IMR-90 (cell line): ENCODE measurements around the gene PRICKLE2.

Experiments used
- CEBPB ChIP-seq: IDR thresholded peaks from 2 replicates; pipeline ENCODE4 v1.6.1; 2012; ENCODE audit warnings: low read depth, low read length, improper control_type of control experiment
- CHD1 ChIP-seq: IDR thresholded peaks from 2 replicates; pipeline ENCODE4 v1.6.1; 2012; ENCODE audit warnings: low read depth, low read length, improper control_type of control experiment
- CTCF ChIP-seq: conservative IDR thresholded peaks from 2 replicates; pipeline ENCODE4 v1.5.1; 2012; ENCODE audit warnings: mild to moderate bottlenecking, low read depth, low read length, improper control_type of control experiment
- FOS ChIP-seq: fragments of 150-350 bp; IDR thresholded peaks from 2 replicates; pipeline ENCODE4 v1.6.1; 2016; ENCODE audit warnings: low read depth, low read length
- MAFK ChIP-seq: IDR thresholded peaks from 2 replicates; pipeline ENCODE4 v1.6.1; 2012; ENCODE audit warnings: low read depth, low read length, improper control_type of control experiment
- MAZ ChIP-seq: IDR thresholded peaks from 2 replicates; pipeline ENCODE4 v1.6.1; 2012; ENCODE audit warnings: low read depth, mild to moderate bottlenecking, low read length, improper control_type of control experiment, moderate library complexity, borderline replicate concordance
- NFE2L2 ChIP-seq: fragments of 150-350 bp; IDR thresholded peaks from 2 replicates; pipeline ENCODE4 v1.6.1; 2016; ENCODE audit warnings: low read depth, mild to moderate bottlenecking, low read length
- POLR2A ChIP-seq: IDR thresholded peaks from 2 replicates; pipeline ENCODE4 v1.6.1; 2012; ENCODE audit warnings: mild to moderate bottlenecking, low read depth, low read length
- RAD21 ChIP-seq: IDR thresholded peaks from 2 replicates; pipeline ENCODE4 v1.6.1; 2012; ENCODE audit warnings: low read length, improper control_type of control experiment
- RFX5 ChIP-seq: IDR thresholded peaks from 2 replicates; pipeline ENCODE4 v1.8.0; 2012; ENCODE audit warnings: low read depth, mild to moderate bottlenecking, low read length, moderate library complexity
- SMC3 ChIP-seq: fragments of 150-350 bp; IDR thresholded peaks from 2 replicates; pipeline ENCODE4 v1.6.1; 2016; ENCODE audit warnings: low read depth, mild to moderate bottlenecking, antibody characterized with exemption, low read length, moderate library complexity
- USF2 ChIP-seq: fragments of 150-350 bp; IDR thresholded peaks from 2 replicates; pipeline ENCODE4 v1.6.1; 2017; ENCODE audit warnings: mild to moderate bottlenecking, antibody characterized with exemption, low read length, low read depth

GRCh38 chr3:64053581-64053980, 171.7 kb downstream of the PRICKLE2 start:
- TF ChIP-seq FOS (no peak), CTCF (no peak), POLR2A (no peak), RAD21 (no peak), CEBPB (no peak), NFE2L2 (no peak), SMC3 (no peak), CHD1 (no peak), USF2 (no peak), MAFK (no peak), MAZ (no peak), RFX5 (no peak)
